B cell (primary cell): Measurements from ENCODE around the gene SUN3. TPM values are rescaled to one million over a fixed set of nuclear protein-coding genes. Genes with fewer than 3 reads are reported as not detected.

Experiments used
- ATAC-seq: fragments of 200-7000 bp; cut with Tn5 transposase; one replicate; pipeline ENCODE4 v1.10.0; 2021; ENCODE audit warnings: low read depth, mild to moderate bottlenecking, moderate number of reproducible peaks, moderate library complexity
- CTCF ChIA-PET: fragments of 350-600 bp; sonication (Branson Sonifier 250); formaldehyde crosslinking; loops from one replicate; lab custom pipeline; 2021; ENCODE audit warnings: antibody characterized with exemption, inconsistent platforms; lab: Charles Lee
- POLR2A ChIA-PET: fragments of 350-600 bp; sonication (Branson Sonifier 250); formaldehyde crosslinking; loops from one replicate; lab custom pipeline; 2021; ENCODE audit warnings: antibody characterized with exemption; lab: Charles Lee
- DNase-seq: peaks from one replicate; pipeline ENCODE4 v3.0.0; 2013
- H2AFZ ChIP-seq: 2 replicates; pipeline ENCODE4 v1.6.1; 2012; ENCODE audit warnings: mild to moderate bottlenecking, low read depth, low read length; ENCODE audit not compliant: insufficient read depth, poor library complexity, severe bottlenecking
- H3K27ac ChIP-seq, 2 donors: 1 replicate in 1 of 2; 2 replicates in 1 of 2; pipeline ENCODE4 v1.5.1; 2012 to 2013; ENCODE audit warnings: low read length in 2 of 2, mild to moderate bottlenecking in 2 of 2, moderate library complexity in 1 of 2
- H3K27me3 ChIP-seq, 4 experiments: fragments of 200-600 bp in 1 of 4; sonication (generic) in 1 of 4; replicated peaks in 1 of 4; 1 replicate in 2 of 4; 2 replicates in 2 of 4; pipeline versions ENCODE4 v1.6.1 to v1.7.0; 2013 to 2016; ENCODE audit warnings: low read length in 3 of 4, mild to moderate bottlenecking in 2 of 4, mixed read lengths in 1 of 4, moderate library complexity in 1 of 4; ENCODE audit not compliant: insufficient read depth in 4 of 4, control insufficient read depth in 3 of 4; ENCODE audit errors: control extremely low read depth in 1 of 4
- H3K36me3 ChIP-seq, 2 experiments: replicated peaks in 1 of 2; 1 replicate in 1 of 2; 2 replicates in 1 of 2; pipeline versions ENCODE4 v1.6.1 to v1.7.1; 2013; ENCODE audit warnings: low read length in 1 of 2; ENCODE audit not compliant: insufficient read depth in 2 of 2, control insufficient read depth in 1 of 2; ENCODE audit errors: control extremely low read depth in 1 of 2, extremely low read depth in 1 of 2
- H3K4me1 ChIP-seq, 2 donors: fragments of 200-600 bp in 1 of 2; sonication (generic) in 1 of 2; 1 replicate in 1 of 2; 2 replicates in 1 of 2; pipeline versions ENCODE4 v1.5.1 to v1.6.1; 2013 to 2017; ENCODE audit warnings: low read length in 2 of 2; ENCODE audit not compliant: control insufficient read depth in 2 of 2, insufficient read depth in 2 of 2
- H3K4me2 ChIP-seq: replicated peaks from 2 replicates; pipeline ENCODE3; 2012; ENCODE audit warnings: mild to moderate bottlenecking, low read depth, low read length; ENCODE audit not compliant: poor library complexity, severe bottlenecking
- H3K4me3 ChIP-seq, 5 experiments: fragments of 200-600 bp in 1 of 5; sonication (generic) in 1 of 5; 1 replicate in 3 of 5; 2 replicates in 2 of 5; pipeline versions ENCODE4 v1.5.1 to v1.7.0; 2011 to 2016; ENCODE audit warnings: low read length in 4 of 5, mild to moderate bottlenecking in 4 of 5, low read depth in 2 of 5, control low read depth in 1 of 5, moderate library complexity in 1 of 5; ENCODE audit not compliant: insufficient read depth in 1 of 5; ENCODE audit errors: control extremely low read depth in 1 of 5, extremely low read depth in 1 of 5
- H3K79me2 ChIP-seq: fragments of 200-600 bp; sonication (generic); one replicate; pipeline ENCODE4 v1.6.0; 2016; ENCODE audit warnings: low read length; ENCODE audit not compliant: control insufficient read depth, insufficient read depth
- H3K9ac ChIP-seq: fragments of 200-600 bp; sonication (generic); 2 replicates; pipeline ENCODE4 v1.6.1; 2017; ENCODE audit warnings: mild to moderate bottlenecking, low read length, moderate library complexity
- H3K9me3 ChIP-seq, 3 donors: one replicate each; pipeline versions ENCODE4 v1.6.1 to v1.7.1; 2013; ENCODE audit warnings: low read length in 2 of 3; ENCODE audit not compliant: control insufficient read depth in 2 of 3, insufficient read depth in 1 of 3; ENCODE audit errors: control extremely low read depth in 1 of 3
- H4K20me1 ChIP-seq: 2 replicates; pipeline ENCODE4 v1.6.0; 2012; ENCODE audit warnings: mild to moderate bottlenecking, low read length; ENCODE audit not compliant: insufficient read depth, control insufficient read depth, poor library complexity, severe bottlenecking
- H3K27ac Mint-ChIP-seq: one replicate; pipeline ENCODE4 v1.8.0; 2021; ENCODE audit warnings: mixed read lengths
- H3K27me3 Mint-ChIP-seq: one replicate; pipeline ENCODE4 v1.8.0; 2021; ENCODE audit warnings: mixed read lengths
- H3K4me1 Mint-ChIP-seq: one replicate; pipeline ENCODE4 v1.8.0; 2021; ENCODE audit warnings: mixed read lengths
- H3K4me3 Mint-ChIP-seq: one replicate; pipeline ENCODE4 v1.8.0; 2021; ENCODE audit warnings: mixed read lengths
- H3K9me3 Mint-ChIP-seq: one replicate; pipeline ENCODE4 v1.8.0; 2022; ENCODE audit warnings: mixed read lengths; ENCODE audit not compliant: insufficient read depth
- CTCF ChIP-seq: fragments of 200-600 bp; IDR thresholded peaks from one replicate; pipeline ENCODE4 v1.8.0; 2022; ENCODE audit warnings: antibody characterized with exemption, mild to moderate bottlenecking
- EZH2 ChIP-seq: IDR thresholded peaks from 2 replicates; pipeline ENCODE4 v1.6.1; 2012; ENCODE audit warnings: borderline replicate concordance, low read depth, mild to moderate bottlenecking, moderate library complexity, low read length; ENCODE audit not compliant: insufficient read depth, poor library complexity, severe bottlenecking
- WGBS: methylation state at CpG from one replicate; pipeline ENCODE4 v1.1.5; 2013; ENCODE audit warnings: missing lambda C conversion rate; ENCODE audit not compliant: insufficient coverage; 5-methylcytosine and 5-hydroxymethylcytosine counted together
- intact Hi-C: fragments of 100-400 bp; cut with micrococcal nuclease; formaldehyde crosslinking; loops from one replicate; pipeline ENCODE4 v1.10.0; 2022
- polyA plus RNA-seq: library from polyadenylated mRNA; depleted of rRNA; stranded (reverse); fragments of >200 nt; gene quantifications from 2 replicates; pipeline ENCODE4 v1.2.3, GENCODE V29; 2012
- total RNA-seq, 2 donors: library from RNA; stranded (reverse); fragments of 120-200 nt in 1 of 2; gene quantifications; 1 replicate in 1 of 2; 2 replicates in 1 of 2; pipeline versions ENCODE4 v1.2.3 to v1.2.4, GENCODE V29; 2013 to 2022

The SUN3 gene
- total and polyA plus RNA-seq, 2 donors (not counting 1 experiment from before 2014, with no cell fraction given): not detected

- H3K36me3 ChIP-seq: no peaks in the 10 kb centered on the region
- WGBS: 100% methylated on average over 3 of the region's 4 CpGs
- Mint-ChIP-seq H3K27ac (no peak overlapping the region), H3K4me1 (peaks cover 19% of the 10 kb centered on the region), H3K4me3 (no peak overlapping the region), H3K9me3 (no peaks in the 10 kb centered on the region), H3K27me3 (peaks cover 17% of the 10 kb centered on the region)
- no peak overlapping the region for H3K9ac ChIP-seq
- intact Hi-C loops: no loop called here
- no peaks in the 10 kb centered on the region for H3K79me2 ChIP-seq
- H3K27ac ChIP-seq: no peak overlapping the region
- CTCF ChIA-PET: no interaction called here
- H3K4me2 ChIP-seq: no peak overlapping the region
- DNase-seq (no peak), ATAC-seq (no peak)
- TF ChIP-seq EZH2: no peak
- no peak for TF ChIP-seq CTCF
- H3K27me3 ChIP-seq: peaks cover 0 to 3% (median 0%) of the 10 kb centered on the region in 4 experiments
- H4K20me1 ChIP-seq: no peaks in the 10 kb centered on the region
- no peak overlapping the region for H3K4me3 ChIP-seq
- no peak overlapping the region for H2AFZ ChIP-seq
- no peaks in the 10 kb centered on the region for H3K4me1 ChIP-seq
- no peaks in the 10 kb centered on the region for H3K9me3 ChIP-seq
- POLR2A ChIA-PET: no interaction called here
These were observed 19.0 kb downstream of the SUN3 start for GRCh38 chr7:48009954-48010353.

- H3K9me3 ChIP-seq: no peaks in the 10 kb centered on the region
- no peaks in the 10 kb centered on the region for H3K36me3 ChIP-seq
- ChIA-PET POLR2A (no interaction called here), CTCF (no interaction called here)
- no peak overlapping the region for H2AFZ ChIP-seq
- no peaks in the 10 kb centered on the region for H3K9me3 Mint-ChIP-seq
- peaks cover 23% of the 10 kb centered on the region for H3K4me1 Mint-ChIP-seq
- no peaks in the 10 kb centered on the region for H3K4me1 ChIP-seq
- no peaks in the 10 kb centered on the region for H3K79me2 ChIP-seq
- 70% methylated on average over 2 of the region's 4 CpGs for WGBS
- H3K27me3 Mint-ChIP-seq: peaks cover 18% of the 10 kb centered on the region
- TF ChIP-seq CTCF: no peak
- TF ChIP-seq EZH2: no peak
- no peaks in the 10 kb centered on the region for H4K20me1 ChIP-seq
- H3K27ac ChIP-seq: no peak overlapping the region
- intact Hi-C loops: no loop called here
- no peak overlapping the region for H3K4me3 ChIP-seq
- H3K9ac ChIP-seq: no peak overlapping the region
- no peak overlapping the region for H3K4me3 Mint-ChIP-seq
- DNase-seq (no peak), ATAC-seq (no peak)
- H3K27me3 ChIP-seq: peaks cover 0 to 3% (median 1%) of the 10 kb centered on the region in 4 experiments
- H3K4me2 ChIP-seq: no peak overlapping the region
- no peak overlapping the region for H3K27ac Mint-ChIP-seq
These were observed 19.6 kb downstream of the SUN3 start for GRCh38 chr7:48009257-48009656.
